GM13976 (cell line): ENCODE results near the gene PPP1R13B.

Experiments
- DNase-seq: peaks from one replicate; pipeline ENCODE4 v3.0.0; 2012; ENCODE audit warnings: low spot score
- CTCF ChIP-seq: IDR thresholded peaks from 2 replicates; pipeline ENCODE4 v1.5.1; 2012; ENCODE audit warnings: borderline replicate concordance, mild to moderate bottlenecking; ENCODE audit not compliant: insufficient read depth; ENCODE audit errors: extremely low read depth, missing control alignments, control extremely low read depth
- in situ Hi-C: fragments of 300-500 bp; cut with MboI; formaldehyde crosslinking; loops from one replicate; pipeline ENCODE4 v1.12.0; 2022; ENCODE audit warnings: low sequenced_read_pairs, mixed read lengths, inconsistent platforms; ENCODE audit not compliant: unreplicated experiment

The PPP1R13B gene

DNA sequence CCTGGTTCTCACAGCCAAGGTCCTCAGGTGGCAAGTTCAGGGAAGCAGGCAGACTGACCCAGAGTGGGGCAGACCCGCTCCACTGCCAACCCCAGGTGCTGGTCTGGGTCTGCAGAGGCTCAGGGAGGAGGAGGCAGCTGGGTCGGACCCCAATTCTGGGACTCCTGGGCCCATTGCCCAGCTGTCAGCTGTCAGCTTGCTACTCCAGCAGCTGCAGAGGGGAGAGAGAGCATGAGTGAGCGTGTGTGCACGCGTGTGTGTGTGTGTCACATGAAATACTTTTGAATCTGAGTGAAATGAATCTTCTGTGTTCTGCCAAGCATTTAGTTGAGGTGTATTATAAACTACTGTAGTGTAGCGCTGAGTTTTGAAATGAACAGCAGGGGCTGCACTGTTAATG is 162.9 kb downstream of the PPP1R13B start:
- in situ Hi-C loops = no loop called here
- TF ChIP-seq CTCF = no peak
- no peak for DNase-seq
